Lower leg skin (tissue), 4 donors: ENCODE results near the gene MYBPH. TPM values are rescaled to one million over a fixed set of nuclear protein-coding genes. Genes with fewer than 3 reads are reported as not detected.

Source experiments
- DNase-seq, 2 donors: peaks; one replicate each; pipeline ENCODE4 v3.0.0-alpha.2; 2019; ENCODE audit warnings: low spot score in 2 of 2
- H3K4me3 ChIP-seq: fragments of 200-600 bp; sonication (generic); 2 replicates; pipeline ENCODE4 v1.5.1; 2017; ENCODE audit warnings: mild to moderate bottlenecking, low read depth; ENCODE audit not compliant: poor library complexity, severe bottlenecking
- CTCF ChIP-seq, 3 donors: fragments of 450-650 bp; IDR thresholded peaks; one replicate each; pipeline ENCODE4 v1.5.1; 2016; ENCODE audit warnings: antibody characterized with exemption in 3 of 3, mild to moderate bottlenecking in 3 of 3, moderate library complexity in 2 of 3
- POLR2A ChIP-seq, 2 donors: fragments of 450-650 bp; IDR thresholded peaks; one replicate each; pipeline ENCODE4 v1.6.1; 2016 to 2017; ENCODE audit warnings: antibody characterized with exemption in 2 of 2, mild to moderate bottlenecking in 1 of 2, moderate library complexity in 1 of 2
- WGBS, 2 donors: methylation state at CpG; one replicate each; pipeline ENCODE4 v1.1.5; 2018; 5-methylcytosine and 5-hydroxymethylcytosine counted together
- intact Hi-C: fragments of 100-400 bp; cut with DNase I; formaldehyde crosslinking; loops from one replicate; pipeline ENCODE4 v1.15.0; 2023; ENCODE audit warnings: low total_unique reads
- total RNA-seq, 4 donors: library from RNA; depleted of rRNA; stranded (reverse); fragments of >200 nt; gene quantifications; one replicate each; pipeline ENCODE4 v1.1.0, GENCODE V29; 2016

Gene MYBPH
- total RNA-seq, 4 donors from 2014 or later = not detected

- TF ChIP-seq CTCF (IDR thresholded peaks at IDR 0.05) = no peak
- no peak for TF ChIP-seq POLR2A (IDR thresholded peaks at IDR 0.05)
- H3K4me3 ChIP-seq = no peak overlapping the region
- intact Hi-C loops = no loop called here
- WGBS, 2 donors = 74 to 78% methylated on average over 5 of the region's 5 CpGs
- DNase-seq = no peak
Observed at GRCh38 chr1:203147376-203147775, 28.2 kb downstream of the MYBPH start.

- intact Hi-C loops = no loop called here
- DNase-seq = no peak
- WGBS, 2 donors = 83 to 86% methylated on average over 7 of the region's 7 CpGs
- no peak overlapping the region for H3K4me3 ChIP-seq
- TF ChIP-seq POLR2A (IDR thresholded peaks at IDR 0.05) = no peak
- TF ChIP-seq CTCF (IDR thresholded peaks at IDR 0.05) = no peak
Observed at GRCh38 chr1:203146537-203146936, 29.1 kb downstream of the MYBPH start.

GRCh38 chr1:203146042-203146369 lies 29.6 kb downstream of the MYBPH start:
- no peak overlapping the region for H3K4me3 ChIP-seq
- intact Hi-C loops = no loop called here
- DNase-seq = no peak
- 92 to 100% methylated on average over 2 of the region's 2 CpGs for WGBS, 2 donors
- TF ChIP-seq POLR2A (IDR thresholded peaks at IDR 0.05) (no peak), CTCF (IDR thresholded peaks at IDR 0.05) (no peak)

GRCh38 chr1:203145321-203146041 lies 30.1 kb downstream of the MYBPH start:
- DNase-seq = no peak
- TF ChIP-seq POLR2A (IDR thresholded peaks at IDR 0.05) (no peak), CTCF (IDR thresholded peaks at IDR 0.05) (no peak)
- intact Hi-C loops = no loop called here
- no peak overlapping the region for H3K4me3 ChIP-seq
- WGBS, 2 donors = 66 to 83% methylated on average over 9 to 13 of the region's 13 CpGs

- no peak for DNase-seq
- 60 to 72% methylated on average over 6 of the region's 6 CpGs for WGBS, 2 donors
- no peak overlapping the region for H3K4me3 ChIP-seq
- intact Hi-C loops = no loop called here
- TF ChIP-seq POLR2A (IDR thresholded peaks at IDR 0.05) (no peak), CTCF (IDR thresholded peaks at IDR 0.05) (no peak)
Observed at GRCh38 chr1:203144661-203145060, 31.0 kb downstream of the MYBPH start.

GRCh38 chr1:203143641-203144040 lies 32.0 kb downstream of the MYBPH start:
- 68 to 76% methylated on average over 11 of the region's 11 CpGs for WGBS, 2 donors
- TF ChIP-seq CTCF (IDR thresholded peaks at IDR 0.05) (no peak), POLR2A (IDR thresholded peaks at IDR 0.05) (no peak)
- DNase-seq = no peak
- intact Hi-C loops = no loop called here
- no peak overlapping the region for H3K4me3 ChIP-seq
